Neural progenitor cell (in vitro differentiated cells): ENCODE data around the gene YBX3. TPM values are rescaled to one million over a fixed set of nuclear protein-coding genes. Genes with fewer than 3 reads are reported as not detected.

Experiments used
- DNase-seq: peaks from one replicate; pipeline ENCODE4 v3.0.0-alpha.2; 2016; ENCODE audit warnings: low spot score
- H2AFZ ChIP-seq: fragments of 200-600 bp; sonication (generic); replicated peaks from 2 replicates; pipeline ENCODE4 v1.6.1; 2016; ENCODE audit warnings: antibody characterized with exemption
- H3F3A ChIP-seq: fragments of 200-600 bp; sonication (generic); 2 replicates; pipeline ENCODE4 v1.6.1; 2016; ENCODE audit warnings: antibody characterized with exemption, low read depth
- H3K27ac ChIP-seq: fragments of 200-600 bp; sonication (generic); 2 replicates; pipeline ENCODE4 v1.5.1; 2016; ENCODE audit warnings: mild to moderate bottlenecking
- H3K27me3 ChIP-seq: fragments of 200-600 bp; sonication (generic); 2 replicates; pipeline ENCODE4 v1.6.1; 2016; ENCODE audit warnings: mild to moderate bottlenecking, moderate library complexity
- H3K36me3 ChIP-seq: fragments of 200-600 bp; sonication (generic); 2 replicates; pipeline ENCODE4 v1.5.1; 2016
- H3K4me1 ChIP-seq: fragments of 200-600 bp; sonication (generic); 2 replicates; pipeline ENCODE4 v1.6.1; 2016; ENCODE audit warnings: mixed run types
- H3K4me2 ChIP-seq: fragments of 200-600 bp; sonication (generic); 2 replicates; pipeline ENCODE4 v1.6.1; 2016
- H3K4me3 ChIP-seq: fragments of 200-600 bp; sonication (generic); 2 replicates; pipeline ENCODE4 v1.5.1; 2016
- H3K79me2 ChIP-seq: fragments of 200-600 bp; sonication (generic); 2 replicates; pipeline ENCODE4 v1.6.1; 2016; ENCODE audit warnings: low read depth
- H3K9ac ChIP-seq: fragments of 200-600 bp; sonication (generic); 2 replicates; pipeline ENCODE4 v1.6.1; 2016
- H3K9me3 ChIP-seq: fragments of 200-600 bp; sonication (generic); 2 replicates; pipeline ENCODE4 v1.5.1; 2016; ENCODE audit warnings: low read depth
- H4K20me1 ChIP-seq: fragments of 200-600 bp; sonication (generic); 2 replicates; pipeline ENCODE4 v1.6.1; 2016; ENCODE audit warnings: low read depth
- H3K27ac Mint-ChIP-seq: 3 replicates; pipeline ENCODE4 v1.8.0; 2021; ENCODE audit warnings: mixed read lengths
- H3K27me3 Mint-ChIP-seq: 2 replicates; pipeline ENCODE4 v1.8.0; 2022; ENCODE audit warnings: low read depth, mild to moderate bottlenecking, inconsistent platforms, moderate library complexity, mixed read lengths; ENCODE audit not compliant: insufficient read depth
- H3K36me3 Mint-ChIP-seq: 3 replicates; pipeline ENCODE4 v1.8.0; 2021; ENCODE audit warnings: mixed read lengths
- H3K4me1 Mint-ChIP-seq: 3 replicates; pipeline ENCODE4 v1.8.0; 2021; ENCODE audit warnings: mixed read lengths
- H3K4me3 Mint-ChIP-seq: 3 replicates; pipeline ENCODE4 v1.8.0; 2021; ENCODE audit warnings: mild to moderate bottlenecking, moderate library complexity, mixed read lengths
- H3K9me3 Mint-ChIP-seq: 3 replicates; pipeline ENCODE4 v1.8.0; 2020; ENCODE audit warnings: mixed read lengths
- CTCF ChIP-seq: fragments of 200-600 bp; sonication (generic); IDR thresholded peaks from 2 replicates; pipeline ENCODE4 v1.5.1; 2017; ENCODE audit warnings: antibody characterized with exemption, mild to moderate bottlenecking
- EZH2 ChIP-seq: fragments of 200-600 bp; sonication (generic); IDR thresholded peaks from 2 replicates; pipeline ENCODE4 v1.6.1; 2017; ENCODE audit warnings: antibody characterized with exemption, mild to moderate bottlenecking, moderate library complexity
- EZH2phosphoT487 ChIP-seq: fragments of 200-600 bp; sonication (generic); IDR thresholded peaks from 2 replicates; pipeline ENCODE4 v1.6.1; 2017; ENCODE audit warnings: antibody characterized with exemption
- total RNA-seq: library from RNA; depleted of rRNA; stranded (reverse); fragments of >200 nt; gene quantifications from 2 replicates; pipeline ENCODE4 v1.2.3, GENCODE V29; 2015; ENCODE audit warnings: low replicate concordance

Gene YBX3
- total RNA-seq, 1 donor from 2014 or later = 78.9 TPM

- DNase-seq = no peak
- Histone ChIP-seq H3K4me1 (no peaks in the 10 kb centered on the region), H3K79me2 (no peaks in the 10 kb centered on the region), H3K9ac (no peak overlapping the region), H3K36me3 (peaks cover 39% of the 10 kb centered on the region), H3K27ac (no peak overlapping the region), H3K4me2 (no peak overlapping the region), H3K27me3 (no peaks in the 10 kb centered on the region), H3F3A (no peaks in the 10 kb centered on the region), H3K9me3 (no peaks in the 10 kb centered on the region), H3K4me3 (no peak overlapping the region), H2AFZ (no peak overlapping the region), H4K20me1 (no peaks in the 10 kb centered on the region)
- no peak for TF ChIP-seq EZH2
- no peak for TF ChIP-seq CTCF
- no peak for TF ChIP-seq EZH2phosphoT487
- H3K4me1 Mint-ChIP-seq = no peaks in the 10 kb centered on the region
- no peaks in the 10 kb centered on the region for H3K27me3 Mint-ChIP-seq
- no peak overlapping the region for H3K27ac Mint-ChIP-seq
- peaks cover 20% of the 10 kb centered on the region for H3K36me3 Mint-ChIP-seq
- H3K9me3 Mint-ChIP-seq = no peaks in the 10 kb centered on the region
- no peak overlapping the region for H3K4me3 Mint-ChIP-seq
Observed at GRCh38 chr12:10701843-10702242, 21.3 kb downstream of the YBX3 start.

- no peak overlapping the region for H2AFZ ChIP-seq
- H3K4me1 ChIP-seq = no peaks in the 10 kb centered on the region
- no peaks in the 10 kb centered on the region for H3K79me2 ChIP-seq
- no peak for DNase-seq
- no peaks in the 10 kb centered on the region for H4K20me1 ChIP-seq
- H3K4me2 ChIP-seq = no peak overlapping the region
- H3K9me3 Mint-ChIP-seq = no peaks in the 10 kb centered on the region
- H3K36me3 Mint-ChIP-seq = peaks cover 22% of the 10 kb centered on the region
- no peak overlapping the region for H3K4me3 ChIP-seq
- no peak for TF ChIP-seq EZH2phosphoT487
- TF ChIP-seq CTCF = no peak
- TF ChIP-seq EZH2 = no peak
- no peak overlapping the region for H3K27ac ChIP-seq
- H3K27ac Mint-ChIP-seq = no peak overlapping the region
- H3K36me3 ChIP-seq = peaks cover 39% of the 10 kb centered on the region
- H3K4me3 Mint-ChIP-seq = no peak overlapping the region
- H3K9me3 ChIP-seq = no peaks in the 10 kb centered on the region
- H3F3A ChIP-seq = no peaks in the 10 kb centered on the region
- no peaks in the 10 kb centered on the region for H3K27me3 Mint-ChIP-seq
- no peak overlapping the region for H3K9ac ChIP-seq
- H3K4me1 Mint-ChIP-seq = no peaks in the 10 kb centered on the region
- no peaks in the 10 kb centered on the region for H3K27me3 ChIP-seq
Observed at GRCh38 chr12:10701131-10701681, 21.9 kb downstream of the YBX3 start.

GRCh38 chr12:10700581-10700980, 22.5 kb downstream of the YBX3 start:
- DNase-seq = no peak
- Histone ChIP-seq H3K4me2 (no peak overlapping the region), H3K36me3 (peaks cover 36% of the 10 kb centered on the region), H3K4me3 (no peak overlapping the region), H3F3A (no peaks in the 10 kb centered on the region), H3K9ac (no peak overlapping the region), H3K4me1 (no peaks in the 10 kb centered on the region), H4K20me1 (no peaks in the 10 kb centered on the region), H3K27ac (no peak overlapping the region), H3K79me2 (no peaks in the 10 kb centered on the region), H3K9me3 (no peaks in the 10 kb centered on the region), H3K27me3 (no peaks in the 10 kb centered on the region), H2AFZ (no peak overlapping the region)
- H3K4me1 Mint-ChIP-seq = no peaks in the 10 kb centered on the region
- no peak overlapping the region for H3K4me3 Mint-ChIP-seq
- H3K36me3 Mint-ChIP-seq = peaks cover 25% of the 10 kb centered on the region
- H3K9me3 Mint-ChIP-seq = no peaks in the 10 kb centered on the region
- H3K27me3 Mint-ChIP-seq = no peaks in the 10 kb centered on the region
- TF ChIP-seq EZH2 (no peak), EZH2phosphoT487 (no peak), CTCF (no peak)
- H3K27ac Mint-ChIP-seq = no peak overlapping the region
